ENCODE data around the gene FRMD1. TPM values are rescaled to one million over a fixed set of nuclear protein-coding genes. Genes with fewer than 3 reads are reported as not detected.
A peak's percentile ranks its signal among the peaks of the same experiment; 100 is the strongest.

The FRMD1 gene
- polyA plus RNA-seq, 1 donor, result 5.9 TPM

DNA sequence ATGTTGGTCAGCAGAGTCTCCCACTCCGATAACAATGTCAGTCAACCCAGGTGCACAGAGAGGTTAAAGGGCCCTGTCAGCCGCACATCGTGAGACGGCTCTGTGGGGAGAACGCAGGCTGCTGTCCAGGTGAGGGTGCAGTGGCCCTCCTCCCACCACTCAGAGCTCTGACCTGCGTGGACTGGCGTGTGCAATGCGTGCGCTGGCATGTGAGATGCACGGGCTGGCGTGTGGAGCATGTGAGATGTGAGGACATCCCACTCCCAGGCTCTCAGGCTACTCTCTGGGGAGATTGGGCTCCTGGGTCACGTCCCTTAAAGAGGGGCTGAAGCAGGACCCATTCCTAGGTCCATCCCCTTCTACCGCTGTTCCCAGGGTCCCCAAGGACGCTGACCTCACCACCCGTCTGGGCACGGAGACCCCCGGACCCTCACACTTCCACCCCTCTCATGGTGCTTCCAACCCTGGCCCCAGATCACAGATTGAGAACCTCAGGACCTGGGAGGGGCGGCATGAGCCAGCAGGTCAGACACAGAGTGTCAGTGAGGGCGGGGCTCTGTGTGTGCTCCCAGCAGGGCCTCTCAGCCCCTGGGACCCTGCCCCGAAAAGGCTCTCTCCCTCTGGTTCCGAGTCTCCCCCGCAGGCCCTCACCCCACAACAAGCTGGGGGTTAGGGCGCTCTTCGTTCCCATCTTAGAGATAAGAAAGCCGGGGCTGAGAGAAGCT lies 8.6 kb upstream of the FRMD1 start:
- peak overlapping the region; percentile 94 for H3K27ac ChIP-seq (ENCODE audit: low read length)
- H3K4me3 ChIP-seq (ENCODE audit: low read length), result no peak overlapping the region
- H3K27me3 ChIP-seq (ENCODE audit: control insufficient read depth, insufficient read depth, low read length), result no peaks in the 10 kb centered on the region
- 100% methylated on average over 1 of the region's 25 CpGs for WGBS (ENCODE audit: insufficient coverage, low lambda C conversion rate)
- peaks cover 13% of the 10 kb centered on the region for H3K9me3 ChIP-seq (ENCODE audit: control insufficient read depth, low read depth, low read length)
- no peak for DNase-seq
- H3K36me3 ChIP-seq (ENCODE audit: control insufficient read depth, insufficient read depth, low read length), result no peaks in the 10 kb centered on the region
- peaks cover 48% of the 10 kb centered on the region for H3K4me1 ChIP-seq (ENCODE audit: control insufficient read depth, insufficient read depth, low read length)

DNA sequence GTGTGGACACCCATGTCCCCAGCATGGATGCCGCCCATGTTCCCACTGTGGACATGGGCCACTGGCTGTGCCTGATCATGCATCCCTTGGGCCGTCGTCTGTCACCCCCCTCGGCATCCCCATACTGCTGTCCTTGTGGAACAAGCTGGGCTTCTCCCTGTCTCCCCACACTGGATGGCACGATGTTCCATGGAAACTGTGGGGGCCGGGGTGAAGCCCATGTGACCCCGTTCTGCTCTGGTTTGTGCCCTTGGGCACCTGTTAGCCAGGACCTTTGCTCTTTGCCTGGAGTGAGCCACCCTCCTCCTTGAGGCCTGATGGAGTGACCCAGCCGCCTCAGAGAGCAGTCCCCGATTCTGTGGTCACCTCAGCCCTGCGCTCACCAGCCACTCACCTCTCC lies 7.6 kb upstream of the FRMD1 start:
- Histone ChIP-seq H3K36me3 (ENCODE audit: control insufficient read depth, insufficient read depth, low read length) (no peaks in the 10 kb centered on the region), H3K27ac (ENCODE audit: low read length) (no peak overlapping the region), H3K9me3 (ENCODE audit: control insufficient read depth, low read depth, low read length) (peaks cover 5% of the 10 kb centered on the region), H3K27me3 (ENCODE audit: control insufficient read depth, insufficient read depth, low read length) (no peaks in the 10 kb centered on the region), H3K4me1 (ENCODE audit: control insufficient read depth, insufficient read depth, low read length) (peaks cover 48% of the 10 kb centered on the region), H3K4me3 (ENCODE audit: low read length) (no peak overlapping the region)
- whole genome bisulfite sequencing (ENCODE audit: insufficient coverage, low lambda C conversion rate), result no CpG with 5 or more reads among the region's 10 CpGs
- no peak for DNase-seq

DNA sequence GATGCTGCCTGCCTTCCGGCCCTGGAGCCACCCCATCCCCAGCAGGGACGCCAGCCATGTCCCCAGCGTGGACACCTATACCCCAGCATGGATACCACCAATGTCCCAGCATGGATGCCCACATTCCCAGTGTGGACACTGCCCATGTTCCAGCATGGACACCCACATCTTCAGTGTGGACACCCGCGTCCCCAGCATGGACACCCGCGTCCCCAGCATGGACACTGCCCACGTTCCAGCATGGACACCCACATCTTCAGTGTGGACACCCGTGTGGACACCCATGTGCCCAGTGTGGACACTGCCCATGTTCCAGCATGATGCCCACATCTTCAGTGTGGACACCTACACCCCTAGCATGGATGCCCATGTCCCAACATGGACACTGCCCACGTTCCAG lies 7.1 kb upstream of the FRMD1 start:
- H3K27me3 ChIP-seq (ENCODE audit: control insufficient read depth, insufficient read depth, low read length), result no peaks in the 10 kb centered on the region
- no peak overlapping the region for H3K27ac ChIP-seq (ENCODE audit: low read length)
- H3K36me3 ChIP-seq (ENCODE audit: control insufficient read depth, insufficient read depth, low read length), result no peaks in the 10 kb centered on the region
- DNase-seq, result no peak
- peaks cover under 1% of the 10 kb centered on the region for H3K9me3 ChIP-seq (ENCODE audit: control insufficient read depth, low read depth, low read length)
- H3K4me3 ChIP-seq (ENCODE audit: low read length), result no peak overlapping the region
- WGBS (ENCODE audit: insufficient coverage, low lambda C conversion rate), result no CpG with 5 or more reads among the region's 10 CpGs
- peaks cover 42% of the 10 kb centered on the region for H3K4me1 ChIP-seq (ENCODE audit: control insufficient read depth, insufficient read depth, low read length)

DNA sequence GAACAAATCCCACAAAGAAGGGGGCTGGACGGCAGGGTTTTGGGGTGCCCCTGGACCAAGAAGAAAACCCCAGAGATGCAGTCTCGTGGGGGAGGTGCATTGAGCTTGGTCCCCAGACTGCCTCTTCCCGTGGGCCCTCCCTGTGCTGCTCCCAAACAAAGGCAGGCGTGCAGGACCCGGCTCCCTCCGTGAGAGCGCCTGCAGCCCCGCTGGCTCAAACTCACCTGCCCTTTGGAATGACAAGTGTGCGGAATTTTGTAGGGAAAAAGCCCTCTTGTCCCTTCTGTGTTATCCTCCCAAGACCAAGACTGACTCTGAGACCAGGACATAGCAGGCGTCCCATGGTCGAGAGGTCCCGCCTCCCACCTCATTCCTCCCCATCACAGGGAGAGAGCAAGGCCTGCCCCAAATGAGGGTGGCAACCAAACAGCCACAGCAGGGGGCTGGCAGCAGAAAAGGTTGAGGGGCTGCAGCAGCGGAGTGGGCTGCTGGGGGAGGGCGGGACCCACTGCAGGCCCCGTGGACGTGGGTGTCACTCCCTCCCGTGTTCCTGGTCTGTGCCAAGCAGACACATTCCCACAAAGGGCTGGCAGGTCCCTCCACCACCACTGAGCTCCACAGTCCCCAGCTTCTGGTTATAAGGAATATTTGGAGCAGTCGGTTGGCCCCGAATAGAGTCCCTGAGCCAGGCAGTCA lies 5.6 kb upstream of the FRMD1 start:
- Histone ChIP-seq H3K4me1 (ENCODE audit: control insufficient read depth, insufficient read depth, low read length) (peaks cover 36% of the 10 kb centered on the region), H3K4me3 (ENCODE audit: low read length) (no peak overlapping the region), H3K27ac (ENCODE audit: low read length) (no peak overlapping the region), H3K27me3 (ENCODE audit: control insufficient read depth, insufficient read depth, low read length) (no peaks in the 10 kb centered on the region), H3K36me3 (ENCODE audit: control insufficient read depth, insufficient read depth, low read length) (no peaks in the 10 kb centered on the region), H3K9me3 (ENCODE audit: control insufficient read depth, low read depth, low read length) (no peaks in the 10 kb centered on the region)
- no peak for DNase-seq
- WGBS (ENCODE audit: insufficient coverage, low lambda C conversion rate), result no CpG with 5 or more reads among the region's 19 CpGs

DNA sequence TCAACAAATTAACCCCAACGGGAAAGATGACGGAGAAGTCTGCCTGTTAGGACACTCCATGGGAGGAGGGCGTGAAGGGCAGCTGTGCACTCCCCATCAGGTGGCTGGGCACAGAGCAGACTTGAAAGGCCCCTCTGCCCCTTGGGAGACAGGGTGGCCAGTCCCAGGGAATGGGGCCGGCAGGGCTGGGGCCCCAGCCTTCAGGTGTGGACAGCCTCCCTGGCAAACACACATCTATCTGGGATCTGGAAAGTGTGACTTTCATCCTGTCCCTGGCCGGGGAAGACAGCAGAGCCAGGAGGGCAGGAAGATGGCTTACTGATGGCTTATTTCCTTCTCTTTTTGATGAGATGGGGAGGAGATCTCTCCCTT lies 4.5 kb upstream of the FRMD1 start:
- no peak for DNase-seq
- H3K9me3 ChIP-seq (ENCODE audit: control insufficient read depth, low read depth, low read length), result no peaks in the 10 kb centered on the region
- peaks cover 36% of the 10 kb centered on the region for H3K4me1 ChIP-seq (ENCODE audit: control insufficient read depth, insufficient read depth, low read length)
- no CpG with 5 or more reads among the region's 5 CpGs for WGBS (ENCODE audit: insufficient coverage, low lambda C conversion rate)
- no peaks in the 10 kb centered on the region for H3K27me3 ChIP-seq (ENCODE audit: control insufficient read depth, insufficient read depth, low read length)
- H3K27ac ChIP-seq (ENCODE audit: low read length), result no peak overlapping the region
- H3K36me3 ChIP-seq (ENCODE audit: control insufficient read depth, insufficient read depth, low read length), result no peaks in the 10 kb centered on the region
- H3K4me3 ChIP-seq (ENCODE audit: low read length), result no peak overlapping the region

DNA sequence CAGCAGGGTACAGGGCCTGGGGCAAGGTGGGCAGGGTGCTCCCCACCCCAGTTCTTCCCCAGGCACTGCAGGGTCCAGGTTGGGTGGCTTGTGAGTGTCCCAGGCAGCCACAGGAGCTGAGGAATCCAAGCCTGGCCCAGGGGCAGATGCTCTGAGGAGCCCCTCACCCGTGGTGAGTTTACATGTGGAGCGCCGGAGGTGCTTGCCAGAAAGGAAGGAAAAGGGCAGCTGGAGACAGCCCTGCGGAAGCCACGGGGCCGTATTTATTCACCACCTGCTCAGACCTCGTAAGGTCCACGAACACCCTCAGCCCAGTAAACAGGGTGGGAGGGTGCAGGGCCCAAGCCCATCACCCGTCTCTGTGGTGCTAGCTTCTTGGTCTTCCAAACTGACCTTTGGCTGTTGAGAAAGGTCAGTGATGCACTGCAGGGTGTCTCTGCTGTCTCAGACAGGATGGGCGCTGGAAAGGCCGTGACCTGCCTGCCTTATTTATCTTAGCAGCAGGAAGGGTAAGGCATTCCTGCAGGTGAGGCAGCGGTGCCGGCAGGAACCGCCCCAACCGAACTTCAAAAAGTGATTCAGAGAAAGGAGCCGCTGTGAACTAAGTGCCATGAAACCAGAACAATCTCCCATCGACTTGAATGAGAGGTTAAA lies 4.0 kb upstream of the FRMD1 start:
- H3K4me1 ChIP-seq (ENCODE audit: control insufficient read depth, insufficient read depth, low read length), result peaks cover 32% of the 10 kb centered on the region
- no peaks in the 10 kb centered on the region for H3K36me3 ChIP-seq (ENCODE audit: control insufficient read depth, insufficient read depth, low read length)
- H3K4me3 ChIP-seq (ENCODE audit: low read length), result no peak overlapping the region
- no peak for DNase-seq
- no peaks in the 10 kb centered on the region for H3K27me3 ChIP-seq (ENCODE audit: control insufficient read depth, insufficient read depth, low read length)
- 0% methylated on average over 1 of the region's 17 CpGs for WGBS (ENCODE audit: insufficient coverage, low lambda C conversion rate)
- no peak overlapping the region for H3K27ac ChIP-seq (ENCODE audit: low read length)
- no peaks in the 10 kb centered on the region for H3K9me3 ChIP-seq (ENCODE audit: control insufficient read depth, low read depth, low read length)

DNA sequence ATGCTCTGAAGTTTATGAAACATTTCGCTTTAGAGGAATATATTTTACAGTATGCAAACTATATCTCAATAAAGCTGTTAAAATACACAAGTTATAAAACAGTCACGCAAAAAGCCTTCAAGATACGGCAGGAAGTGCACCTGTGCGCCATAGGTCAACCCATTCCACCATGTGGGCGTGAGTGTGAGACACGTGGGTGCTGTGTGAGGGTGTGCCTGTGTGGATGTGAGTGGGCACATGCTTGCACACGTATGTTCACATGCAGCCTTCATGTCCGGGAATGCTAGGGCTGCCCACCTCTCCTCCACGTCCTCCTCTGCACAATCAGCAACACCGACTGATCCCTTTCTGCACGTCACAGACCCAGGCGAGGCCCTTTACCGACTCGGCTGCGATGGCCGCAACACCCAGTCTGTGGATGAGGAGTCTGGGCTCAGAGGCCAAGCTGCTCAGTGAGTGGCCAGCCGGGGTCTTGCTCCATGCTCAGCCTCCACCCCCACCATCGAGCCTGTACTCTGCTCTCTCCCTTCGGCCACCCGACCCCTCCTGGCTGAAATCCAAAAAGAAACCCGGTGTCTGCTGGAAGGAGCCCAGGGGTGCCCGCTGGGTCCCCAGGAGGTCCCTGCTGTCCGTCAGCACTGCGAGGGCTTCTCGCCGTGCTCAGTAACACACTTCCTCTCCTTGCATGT lies 3.0 kb upstream of the FRMD1 start:
- DNase-seq, result no peak
- Histone ChIP-seq H3K36me3 (ENCODE audit: control insufficient read depth, insufficient read depth, low read length) (no peaks in the 10 kb centered on the region), H3K27me3 (ENCODE audit: control insufficient read depth, insufficient read depth, low read length) (no peaks in the 10 kb centered on the region), H3K4me3 (ENCODE audit: low read length) (no peak overlapping the region), H3K9me3 (ENCODE audit: control insufficient read depth, low read depth, low read length) (no peaks in the 10 kb centered on the region), H3K4me1 (ENCODE audit: control insufficient read depth, insufficient read depth, low read length) (peaks cover 23% of the 10 kb centered on the region), H3K27ac (ENCODE audit: low read length) (no peak overlapping the region)
- WGBS (ENCODE audit: insufficient coverage, low lambda C conversion rate), result 100% methylated on average over 1 of the region's 26 CpGs

DNA sequence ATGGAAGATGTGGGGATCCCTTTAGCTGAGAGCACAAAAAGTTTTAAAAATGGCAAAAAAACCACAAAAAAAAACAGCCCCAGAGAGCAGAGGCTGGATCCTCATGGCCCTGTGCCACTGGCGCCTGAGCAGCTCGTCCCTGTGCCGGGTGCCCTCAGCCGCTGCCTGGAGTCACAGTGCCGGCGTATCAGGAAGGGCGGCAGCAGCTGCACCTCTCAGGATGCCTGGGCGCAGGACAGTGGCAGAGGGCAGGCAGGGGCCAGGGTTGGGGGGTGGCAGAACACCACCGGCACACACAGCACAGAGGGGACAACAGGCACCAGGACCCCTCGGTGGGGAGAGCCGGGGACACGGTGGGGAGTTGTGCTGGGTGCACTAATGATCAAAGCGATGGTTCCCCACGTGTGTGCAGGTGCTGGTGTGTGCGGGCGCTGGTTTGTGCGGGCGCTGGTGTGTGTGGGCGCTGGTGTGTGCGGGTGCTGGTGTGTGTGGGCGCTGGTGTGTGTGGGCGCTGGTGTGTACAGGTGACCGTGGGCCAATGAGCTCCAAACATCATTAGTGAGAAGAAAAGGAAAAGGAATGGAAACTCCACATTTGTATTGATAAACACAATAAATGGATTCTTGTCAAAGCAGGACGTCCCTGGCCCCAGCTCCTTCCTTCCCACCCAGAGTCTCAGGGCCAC lies 1.5 kb upstream of the FRMD1 start:
- no peaks in the 10 kb centered on the region for H3K9me3 ChIP-seq (ENCODE audit: control insufficient read depth, low read depth, low read length)
- DNase-seq, result no peak
- no CpG with 5 or more reads among the region's 24 CpGs for WGBS (ENCODE audit: insufficient coverage, low lambda C conversion rate)

DNA sequence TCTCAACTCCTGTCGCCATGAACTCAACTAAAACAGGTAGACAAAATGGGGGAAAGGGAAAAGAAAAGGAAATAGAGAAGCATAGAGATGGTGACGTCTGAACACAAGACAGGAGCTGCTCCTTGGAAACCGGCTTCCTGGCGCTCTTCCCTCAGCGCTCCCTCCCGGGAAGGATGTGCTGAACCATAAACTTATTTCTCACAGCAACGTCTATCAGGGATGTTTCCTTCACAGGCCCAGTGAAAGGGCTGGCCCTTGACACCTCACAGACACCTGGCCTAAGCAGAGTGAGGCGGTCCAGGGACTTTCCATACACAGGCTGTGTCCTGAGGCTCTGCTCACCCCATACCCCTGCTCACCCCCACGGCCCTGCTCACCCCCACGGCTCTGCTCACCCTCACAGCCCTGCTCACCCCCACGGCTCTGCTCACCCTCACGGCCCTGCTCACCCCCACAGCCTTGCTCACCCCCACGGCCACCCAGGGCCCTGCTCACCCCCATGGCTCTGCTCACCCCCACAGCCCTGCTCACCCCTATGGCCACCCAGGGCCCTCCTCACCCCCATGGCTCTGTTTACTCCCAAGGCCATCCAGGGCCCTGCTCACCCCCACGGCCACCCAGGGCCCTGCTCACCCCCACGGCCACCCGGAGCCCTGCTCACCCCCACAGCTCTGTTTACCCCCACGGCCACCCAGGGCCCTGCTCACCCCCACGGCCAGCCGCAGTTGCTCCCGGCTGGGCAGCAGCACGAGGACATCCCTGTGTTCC lies 653 bp downstream of the FRMD1 start:
- Histone ChIP-seq H3K36me3 (ENCODE audit: control insufficient read depth, insufficient read depth, low read length) (no peaks in the 10 kb centered on the region), H3K27me3 (ENCODE audit: control insufficient read depth, insufficient read depth, low read length) (no peaks in the 10 kb centered on the region), H3K4me3 (ENCODE audit: low read length) (no peak overlapping the region), H3K4me1 (ENCODE audit: control insufficient read depth, insufficient read depth, low read length) (peaks cover 14% of the 10 kb centered on the region), H3K9me3 (ENCODE audit: control insufficient read depth, low read depth, low read length) (no peaks in the 10 kb centered on the region), H3K27ac (ENCODE audit: low read length) (no peak overlapping the region)
- peak in 1 of 2 donors; percentile 52 for DNase-seq
- WGBS (ENCODE audit: insufficient coverage, low lambda C conversion rate), result 0% methylated on average over 1 of the region's 21 CpGs

More for the DNA sequence above, 1.5 kb upstream of the FRMD1 start:
- Histone ChIP-seq H3K27me3 (ENCODE audit: control insufficient read depth, insufficient read depth, low read length) (no peaks in the 10 kb centered on the region), H3K27ac (ENCODE audit: low read length) (no peak overlapping the region), H3K36me3 (ENCODE audit: control insufficient read depth, insufficient read depth, low read length) (no peaks in the 10 kb centered on the region), H3K4me1 (ENCODE audit: control insufficient read depth, insufficient read depth, low read length) (peaks cover 21% of the 10 kb centered on the region), H3K4me3 (ENCODE audit: low read length) (no peak overlapping the region)
